AG08395 (cell line): Measurements from ENCODE around the gene TTN.
A peak's percentile ranks its signal among the peaks of the same experiment; 100 is the strongest.
"Not testable (repeated sequence)": the region's sequence is repeated elsewhere in the genome, so short reads cannot be mapped to it uniquely, and the experiment has no call there.

Experiments used
- DNase-seq: peaks from one replicate; pipeline ENCODE4 v3.0.0; 2012; ENCODE audit warnings: mixed read lengths, low spot score

The TTN gene

DNA sequence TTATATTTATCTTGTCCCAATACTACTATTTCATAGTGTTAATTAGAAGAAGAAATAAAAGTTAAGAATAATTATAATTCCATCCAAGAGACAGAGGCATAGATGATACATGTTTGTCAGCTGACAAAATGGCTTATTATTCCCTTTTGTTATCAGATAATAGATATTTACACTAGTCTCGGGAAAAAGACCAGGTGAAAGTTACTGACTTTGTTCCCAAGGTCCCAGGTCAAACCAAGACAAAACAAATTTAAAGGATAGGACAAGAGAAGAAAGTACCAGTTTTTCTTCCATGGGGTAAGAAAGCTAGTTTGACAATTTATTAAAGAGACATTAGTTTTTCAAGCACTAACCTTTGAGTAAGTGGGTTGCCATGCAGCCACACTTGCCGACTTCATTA, 73.2 kb downstream of the TTN start:
- no peak for DNase-seq

DNA sequence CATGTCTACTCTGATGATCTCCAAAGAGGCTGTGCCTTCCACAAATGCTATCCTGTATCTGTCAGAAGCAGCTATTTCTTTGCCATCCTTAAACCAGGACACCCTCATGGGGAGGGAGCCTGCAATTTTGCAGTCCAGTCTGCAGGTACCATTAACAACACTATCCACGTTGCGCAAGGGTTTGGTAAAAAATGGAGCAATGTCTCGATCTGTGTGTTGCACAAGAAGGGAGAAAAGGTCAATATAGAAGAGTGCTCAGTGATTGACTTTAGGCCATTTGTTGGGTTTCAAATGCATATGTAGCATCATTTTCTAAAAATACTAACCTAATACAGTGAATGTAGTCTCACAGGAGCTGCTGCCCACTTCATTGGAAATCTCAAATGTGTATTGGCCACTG, 74.3 kb downstream of the TTN start:
- no peak for DNase-seq

DNA sequence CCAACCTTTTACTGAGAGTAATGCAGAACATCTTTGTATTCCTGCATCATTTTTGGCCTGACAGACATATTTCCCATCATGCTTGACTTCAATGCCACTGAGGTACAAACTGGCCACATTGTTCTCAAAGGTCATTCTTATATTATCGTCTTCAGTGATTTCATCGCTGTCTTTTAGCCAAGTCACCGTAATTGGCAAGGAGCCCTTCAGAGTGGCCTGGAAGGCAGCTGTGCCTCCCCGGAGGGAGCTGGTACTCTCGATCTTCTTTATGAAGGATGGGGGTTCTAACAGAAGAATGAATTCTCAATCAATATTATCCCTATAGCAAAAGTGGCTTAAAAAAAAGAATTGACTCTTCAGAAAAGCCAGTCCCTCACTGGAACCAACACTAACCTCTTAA, 75.9 kb downstream of the TTN start:
- DNase-seq: no peak

DNA sequence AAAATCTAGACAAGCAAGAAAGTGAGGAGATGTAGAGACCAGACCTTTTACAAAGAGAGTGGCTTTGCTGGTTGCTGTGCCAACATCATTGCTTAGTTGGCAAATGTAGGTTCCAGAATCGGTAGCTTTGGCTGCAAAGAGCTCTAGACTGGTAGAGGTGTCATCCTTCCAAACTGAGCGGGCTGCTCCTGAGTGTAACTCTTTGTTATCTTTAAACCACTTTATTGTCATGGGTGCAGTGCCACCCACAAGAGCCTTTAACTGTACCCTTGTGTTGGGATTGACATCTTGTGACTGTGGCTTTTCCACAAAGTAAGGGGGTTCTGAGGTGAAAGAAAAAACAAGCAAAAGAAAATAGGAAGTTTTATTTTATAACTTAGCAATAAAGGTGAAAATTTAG, 77.2 kb downstream of the TTN start:
- DNase-seq: no peak

DNA sequence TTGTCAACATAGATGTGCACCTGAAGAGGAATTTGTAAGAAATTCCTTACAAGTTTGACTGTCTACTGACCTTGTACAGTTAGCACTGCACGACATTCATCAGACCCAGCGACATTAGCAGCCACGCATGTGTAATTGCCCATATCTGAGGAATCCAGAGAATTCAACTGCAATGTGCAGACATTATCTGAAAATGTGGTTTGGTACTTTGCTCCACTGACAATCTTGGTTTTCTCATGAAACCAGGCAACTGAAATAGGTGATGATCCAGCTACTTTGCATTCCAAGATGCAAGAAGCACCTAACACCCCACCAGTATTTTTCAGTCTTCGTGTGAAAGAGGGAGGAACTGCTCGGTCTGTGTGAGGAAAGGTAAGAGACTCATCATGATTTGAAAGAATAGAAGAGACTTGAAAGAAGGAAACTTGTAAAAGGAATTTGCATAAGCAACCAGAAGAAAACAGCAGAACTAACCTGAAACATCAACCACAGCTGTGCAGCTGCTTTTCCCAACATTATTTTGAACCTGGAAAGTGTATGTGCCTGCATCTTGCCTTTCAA, 83.4 kb downstream of the TTN start:
- DNase-seq: no peak

DNA sequence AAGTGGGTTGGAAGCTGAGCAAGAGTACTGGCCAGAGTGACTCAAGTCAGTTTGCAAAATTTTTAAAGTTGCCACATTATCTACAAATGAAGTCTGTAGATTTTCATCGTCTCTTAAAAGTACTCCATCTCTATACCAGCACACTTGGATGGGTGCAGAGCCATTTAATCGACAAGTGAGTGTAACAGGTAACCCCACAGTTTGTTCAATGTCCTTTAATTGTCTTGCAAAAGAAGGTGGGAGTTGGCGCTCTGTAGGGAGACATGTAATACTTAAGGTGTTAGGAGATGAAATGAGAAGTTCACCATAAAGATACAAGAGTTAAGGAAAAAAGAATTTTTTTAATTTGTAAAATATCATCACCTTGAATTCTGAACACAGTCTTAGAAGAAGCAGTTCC, 84.9 kb downstream of the TTN start:
- no peak for DNase-seq

DNA sequence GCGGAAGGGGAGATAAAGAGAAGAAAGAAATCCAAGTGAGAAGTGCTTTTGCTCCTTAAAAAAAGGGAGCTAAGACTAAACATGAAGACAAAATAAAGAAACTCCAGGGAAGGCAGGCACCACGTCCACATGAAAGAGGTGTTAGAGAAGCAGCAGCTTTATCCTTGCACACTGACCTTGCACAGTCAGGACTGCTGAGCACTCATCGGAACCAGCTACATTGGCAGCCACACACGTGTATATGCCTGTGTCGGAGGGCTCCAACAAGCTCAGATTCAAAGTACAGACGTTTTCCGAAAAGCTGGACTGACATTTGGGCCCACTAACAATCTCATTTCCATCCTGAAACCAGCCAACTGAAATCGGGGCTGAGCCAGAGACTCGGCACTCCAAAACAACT, 88.2 kb downstream of the TTN start:
- DNase-seq: no peak

DNA sequence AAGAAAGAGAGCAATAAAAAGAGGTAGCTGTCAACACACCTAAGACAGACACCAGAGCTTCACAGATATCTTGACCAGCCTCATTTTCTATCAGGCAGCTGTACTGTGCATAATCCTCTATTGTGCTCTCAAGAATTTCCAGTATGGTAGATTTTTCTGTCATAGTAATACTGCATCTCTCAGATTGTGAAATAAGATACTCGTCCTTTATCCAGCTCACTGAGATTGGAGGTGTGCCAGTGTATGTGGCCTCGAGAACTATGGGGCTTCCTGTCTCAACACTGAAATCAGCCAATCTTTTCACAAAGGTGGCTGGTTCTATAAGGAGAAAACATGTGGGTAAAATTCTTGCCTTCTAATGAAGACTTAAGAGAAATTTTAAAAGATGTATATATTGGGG, 88.9 kb downstream of the TTN start:
- DNase-seq: no peak

DNA sequence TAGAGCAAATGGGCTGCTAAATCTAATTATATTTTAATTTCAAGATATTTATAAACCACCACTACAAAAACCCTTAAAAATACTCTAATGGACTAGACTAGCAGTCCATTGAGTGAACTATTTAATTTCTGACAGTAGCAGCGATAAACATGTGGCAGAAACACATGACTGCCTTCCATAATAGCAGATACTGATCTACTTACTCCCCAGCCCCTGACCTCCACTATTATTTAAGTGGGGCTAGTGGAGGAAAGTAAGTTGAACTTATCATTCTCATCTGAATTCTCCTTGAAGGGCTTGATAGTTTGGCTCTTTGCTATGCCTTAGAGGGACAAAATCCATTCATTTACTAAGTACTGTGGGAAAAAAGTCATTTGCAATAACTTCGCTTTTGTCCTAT, 90.8 kb downstream of the TTN start:
- no peak for DNase-seq

DNA sequence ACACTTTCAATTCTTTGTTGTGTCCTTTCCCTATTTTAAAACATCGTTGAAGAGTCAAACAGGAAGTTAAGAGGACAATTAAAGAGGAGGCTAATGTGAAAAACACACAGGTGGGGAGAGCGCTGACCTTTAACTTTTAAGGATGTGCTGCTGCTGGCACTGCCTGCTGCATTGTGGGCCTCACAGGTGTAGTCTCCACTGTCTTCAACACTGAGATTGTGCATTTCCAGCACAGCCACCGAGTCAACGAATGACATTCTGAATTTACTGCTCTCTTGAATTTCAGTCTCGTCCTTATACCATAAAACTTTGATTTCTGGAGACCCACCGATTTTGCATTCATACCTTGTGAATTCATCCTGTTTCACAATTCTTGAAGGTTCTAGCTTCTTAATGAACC, 91.9 kb downstream of the TTN start:
- no peak for DNase-seq

DNA sequence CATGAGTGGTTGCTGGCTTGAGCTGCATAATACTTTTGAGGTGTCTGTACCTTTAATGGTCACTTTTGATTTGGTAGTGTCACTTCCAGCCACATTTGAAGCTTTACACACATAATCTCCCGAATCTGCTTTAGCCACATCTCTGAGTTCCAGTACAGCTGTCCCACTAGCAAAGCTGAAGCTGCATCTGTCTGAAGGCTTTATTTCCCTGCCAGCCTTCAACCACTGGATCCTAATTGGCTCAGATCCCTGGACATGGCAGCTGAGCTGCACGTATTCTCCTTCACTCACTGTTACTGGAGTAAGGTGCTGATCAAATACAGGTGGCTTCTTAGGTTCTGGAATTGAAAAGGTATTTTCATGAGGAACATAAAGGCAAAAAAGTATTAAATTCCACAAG, 99.7 kb downstream of the TTN start:
- DNase-seq: no peak

DNA sequence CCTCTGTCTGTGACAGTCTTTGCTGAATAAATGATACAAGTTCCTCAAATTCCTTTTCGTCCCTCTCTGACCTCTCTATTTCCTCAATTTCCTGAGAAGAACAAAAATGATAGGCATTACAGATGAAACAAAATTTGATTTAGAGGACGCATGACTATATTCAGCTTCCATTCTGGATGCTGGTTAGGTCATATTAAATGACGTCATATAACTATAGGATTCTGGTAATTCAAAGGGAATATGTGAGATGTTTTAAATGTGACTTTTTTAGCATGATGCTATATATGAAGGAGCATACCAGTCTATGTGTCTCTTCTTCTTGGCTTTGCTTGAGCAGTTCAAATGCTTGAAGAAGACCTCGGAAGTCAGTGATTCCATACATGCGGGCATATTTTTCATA, 102.3 kb downstream of the TTN start:
- DNase-seq: no peak

DNA sequence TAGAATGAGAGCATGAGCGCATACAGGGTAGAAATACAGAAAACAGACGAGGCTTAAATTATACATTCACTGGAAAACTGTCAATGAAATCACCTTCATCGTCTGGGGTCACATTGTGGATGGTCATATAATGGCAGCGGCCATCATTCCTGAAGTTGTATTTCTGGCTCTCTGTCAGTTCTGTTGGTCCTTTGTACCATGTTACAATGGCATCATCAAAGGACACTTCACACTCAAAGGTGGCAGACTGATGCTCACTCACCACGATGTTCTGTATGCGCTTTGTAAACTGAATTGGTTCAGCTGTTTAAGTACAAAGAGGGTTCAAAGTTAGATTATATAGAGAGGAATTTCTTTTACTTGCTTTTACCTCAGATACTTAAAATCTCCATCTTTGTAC, 104.9 kb downstream of the TTN start:
- DNase-seq: no peak

DNA sequence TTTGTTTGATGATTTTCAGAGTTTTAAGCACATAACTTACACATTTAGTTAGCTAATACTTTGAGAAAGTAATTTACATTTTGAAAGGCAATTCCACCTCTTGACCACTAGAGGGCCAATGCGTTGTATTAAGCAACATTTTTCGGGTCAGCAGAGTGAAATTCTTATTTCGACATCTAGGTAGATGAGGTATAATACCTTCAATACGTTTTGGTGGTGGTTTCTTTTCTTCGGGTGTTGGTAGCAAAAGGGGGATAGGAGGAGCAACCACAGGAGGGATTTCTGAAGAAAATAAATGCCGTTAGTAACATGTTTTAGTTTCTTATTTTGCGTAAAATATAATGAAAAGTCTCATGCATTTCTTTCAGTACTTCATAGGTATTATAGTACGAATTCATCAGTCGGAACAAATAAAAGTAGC, 106.3 kb downstream of the TTN start:
- peak; percentile 36 for DNase-seq

DNA sequence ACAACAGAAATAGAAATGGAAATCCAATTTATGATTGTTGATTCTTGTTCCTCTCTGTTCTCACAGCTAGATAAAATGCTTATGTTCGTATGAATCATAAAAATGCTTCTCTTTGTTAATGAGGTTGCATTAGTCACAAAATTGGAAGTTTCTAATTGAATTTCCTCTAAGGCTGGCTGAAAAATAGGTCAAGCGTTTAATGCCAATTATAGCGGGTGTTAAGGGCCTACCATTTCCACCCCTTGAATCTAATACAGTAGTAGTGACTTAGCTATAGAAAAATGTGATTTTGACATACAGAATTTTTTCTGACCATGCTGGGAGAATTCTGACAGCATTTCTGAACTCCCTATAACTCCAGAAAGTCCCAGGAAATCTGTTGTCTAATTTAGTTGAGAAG, 107.1 kb downstream of the TTN start:
- no peak for DNase-seq

DNA sequence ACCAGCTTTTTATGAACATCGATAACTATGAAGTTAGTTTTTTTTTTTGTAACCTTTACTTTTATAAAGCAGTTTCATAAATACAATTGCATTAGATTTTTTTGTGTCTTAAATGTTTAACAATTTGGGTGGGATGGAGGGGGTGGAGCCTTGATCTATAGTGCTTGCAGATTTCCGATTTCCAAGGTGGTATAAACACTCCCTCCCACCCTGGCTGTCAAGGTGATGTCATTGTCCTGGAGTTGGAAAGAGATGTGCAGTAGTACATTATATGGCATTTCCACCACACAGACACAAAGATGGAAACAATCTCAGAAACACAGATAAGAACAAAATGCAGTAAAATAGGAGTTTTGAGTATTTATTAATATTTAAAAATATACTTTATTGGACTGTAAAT, 114.4 kb downstream of the TTN start:
- DNase-seq: no peak

DNA sequence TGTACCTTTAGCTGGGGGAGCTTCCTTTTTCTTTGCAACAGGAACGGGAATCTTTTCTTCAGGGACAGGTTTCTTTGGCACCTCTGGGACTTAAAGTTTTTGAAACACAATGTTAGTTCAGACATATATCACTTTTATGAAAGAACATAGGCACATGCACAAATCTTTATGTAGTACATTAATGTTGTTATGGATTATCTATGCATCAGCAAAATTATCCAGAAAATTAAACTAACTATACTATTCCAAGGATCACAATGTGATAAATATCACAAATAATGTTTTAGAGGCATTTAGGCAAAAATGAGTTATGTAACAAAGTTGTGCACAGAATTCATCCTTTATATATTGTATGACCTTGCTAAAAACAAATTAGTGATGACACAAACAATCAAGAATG, 117.4 kb downstream of the TTN start:
- DNase-seq: no peak

DNA sequence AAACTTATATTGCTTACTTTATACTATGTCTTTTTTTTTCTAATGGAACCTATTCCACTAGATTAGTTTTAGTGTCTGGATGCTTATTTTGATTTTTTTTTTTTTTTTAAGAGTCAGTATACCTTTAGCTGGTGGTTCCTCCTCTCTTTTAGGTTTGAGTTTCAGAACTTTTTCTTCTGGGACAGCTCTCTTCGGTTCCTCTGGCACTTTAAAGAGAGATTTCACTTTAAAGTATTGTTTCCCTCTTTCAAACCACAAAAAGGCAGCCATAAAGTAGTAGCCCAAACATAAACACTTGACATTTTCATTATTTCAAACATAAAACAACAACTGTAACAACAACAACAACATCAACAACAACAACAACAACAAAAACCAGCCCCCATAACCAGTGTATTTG, 123.3 kb downstream of the TTN start:
- DNase-seq: no peak

DNA sequence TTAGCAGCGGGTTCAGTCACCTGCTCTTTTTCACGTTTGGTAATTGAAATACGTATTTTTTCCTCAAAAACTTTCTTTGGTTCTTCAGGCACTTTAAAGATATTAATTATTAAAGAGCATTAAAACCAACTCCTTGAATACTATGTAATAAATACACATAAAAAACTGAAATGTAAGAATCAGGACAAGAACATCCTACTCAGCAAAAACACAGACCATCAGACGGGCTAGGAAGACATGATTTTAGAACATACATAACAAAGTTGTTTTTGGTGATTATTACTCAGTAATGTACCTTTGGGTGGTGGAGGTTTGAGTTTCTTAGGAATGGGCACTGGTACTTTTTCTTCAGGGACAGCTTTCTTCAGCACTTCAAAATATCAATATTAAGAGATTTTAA, 126.1 kb downstream of the TTN start:
- no peak for DNase-seq

DNA sequence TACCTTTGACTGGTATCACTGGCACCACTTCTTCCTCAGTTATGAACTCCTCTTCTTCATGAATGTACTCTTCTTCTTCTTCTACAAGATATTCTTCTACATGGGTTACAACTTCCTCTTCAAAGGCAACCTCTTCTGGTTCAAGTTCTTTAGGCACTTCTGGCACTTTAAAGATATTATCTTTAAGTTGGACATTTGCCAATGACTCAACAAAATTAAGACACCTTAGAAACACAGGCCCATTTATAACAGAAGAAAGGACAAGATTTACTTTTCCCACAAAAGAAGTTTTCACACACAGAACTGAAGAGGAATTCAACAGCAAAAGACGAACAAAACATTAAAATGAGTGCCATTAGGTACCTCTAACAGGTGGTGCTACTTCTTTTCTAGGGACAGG, 127.3 kb downstream of the TTN start:
- DNase-seq: no peak

DNA sequence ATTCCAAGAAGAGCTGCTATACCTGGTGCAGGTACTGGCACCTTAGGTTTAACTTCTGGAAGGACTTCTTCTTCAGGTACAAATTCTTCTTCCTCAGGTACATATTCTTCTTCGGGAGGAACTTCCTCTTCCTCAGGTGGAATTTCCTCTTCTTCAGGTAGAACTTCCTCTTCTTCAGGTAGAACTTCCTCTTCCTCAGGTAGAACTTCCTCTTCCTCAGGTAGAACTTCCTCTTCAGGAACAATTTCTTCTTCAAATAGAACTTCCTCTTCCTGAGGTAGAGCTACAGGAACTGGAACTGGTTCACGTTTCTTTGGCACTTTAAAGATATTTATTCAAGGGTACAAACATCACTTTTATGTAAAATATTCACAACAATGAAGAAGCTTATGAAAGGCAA, 129.6 kb downstream of the TTN start:
- DNase-seq: no peak

DNA sequence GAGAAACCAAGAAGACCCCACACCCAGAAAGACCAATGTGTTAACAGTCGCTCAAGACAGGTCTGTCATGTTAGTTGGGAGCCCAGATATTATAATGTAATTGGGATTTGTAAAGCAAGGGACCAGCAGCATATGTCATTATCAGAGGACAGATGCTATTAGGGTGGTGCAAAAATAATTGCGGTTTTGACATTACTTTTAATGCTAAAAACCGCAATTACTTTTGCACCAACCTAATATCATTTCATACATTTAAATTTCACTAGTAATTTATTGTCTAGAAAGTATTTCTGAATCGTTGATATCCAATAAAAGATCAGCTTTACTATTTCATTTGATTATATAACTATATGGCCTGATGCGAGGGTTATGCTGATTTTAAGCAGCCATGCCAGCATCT, 131.2 kb downstream of the TTN start:
- DNase-seq: no peak

DNA sequence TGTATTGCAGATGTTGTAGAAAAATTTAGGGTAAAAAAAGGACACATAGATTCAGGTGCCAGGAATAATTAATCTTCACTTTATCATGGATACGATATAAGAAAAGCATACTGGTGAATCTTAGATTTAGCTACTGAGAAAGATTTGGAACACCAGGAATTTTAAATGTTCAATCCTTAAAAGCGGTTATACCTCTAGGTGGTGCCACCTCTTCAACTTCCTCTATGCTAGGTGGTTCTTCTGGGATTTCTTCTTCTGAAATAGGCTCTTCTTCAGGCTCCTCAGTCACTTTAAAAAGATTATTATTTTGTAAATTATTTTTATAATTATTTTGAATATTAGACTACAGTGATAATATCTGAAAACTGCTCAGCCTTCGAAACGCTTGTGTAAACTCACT, 133.1 kb downstream of the TTN start:
- no peak for DNase-seq

DNA sequence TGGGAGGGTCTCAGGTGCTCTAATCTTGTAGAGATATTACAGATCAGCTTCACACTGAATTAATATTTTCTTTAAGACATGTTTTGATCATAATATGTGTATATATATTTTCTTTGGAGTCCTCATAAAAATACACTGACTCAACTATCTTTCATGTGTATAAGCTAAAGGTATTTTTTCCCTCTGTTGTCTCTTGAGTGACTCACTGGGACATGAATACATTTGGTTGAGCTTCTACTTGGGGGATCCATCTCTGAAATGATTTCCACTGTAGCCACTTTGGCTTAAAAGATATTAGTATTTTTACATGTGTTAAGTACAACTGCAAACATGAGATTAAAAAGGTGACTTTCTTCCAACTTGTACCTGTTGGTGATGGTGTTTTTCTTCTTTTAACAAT, 140.8 kb downstream of the TTN start:
- DNase-seq: no peak

DNA sequence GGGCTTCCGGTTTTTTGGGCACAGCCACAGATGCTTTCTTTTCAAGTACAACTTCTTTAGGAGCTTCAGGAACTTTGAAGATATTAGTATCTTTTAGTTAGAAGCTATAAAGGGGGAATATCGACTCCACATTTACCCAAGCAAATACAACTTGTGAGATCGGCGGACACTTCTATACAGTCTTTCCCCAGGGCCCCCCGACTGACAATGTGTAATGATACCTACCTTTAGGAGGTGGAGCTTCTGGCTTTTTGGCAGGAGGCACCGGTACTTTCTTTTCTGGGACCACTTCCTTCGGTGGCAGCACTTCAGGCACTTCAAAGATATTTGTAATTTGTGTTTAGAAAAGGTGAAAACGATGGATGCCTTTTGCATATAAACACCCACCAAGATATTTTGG, 148.7 kb downstream of the TTN start:
- not testable (repeated sequence) for DNase-seq
